Stimulated activated CD4-positive, alpha-beta T cell treated with anti-CD3 and anti-CD28 coated beads, Interleukin-4, amount 100 ng/mL, for 24 hours (primary cell): ENCODE data around the gene PABPC3.

ENCODE experiments used
- DNase-seq: peaks from one replicate; pipeline ENCODE4 v3.0.0-alpha.2; 2020

Gene PABPC3

GRCh38 chr13:25095851-25096453 is at the start of gene PABPC3:
PABPC3 (plus strand) TSS chr13:25096136; CDS start chr13:25096199, 63 bp downstream.
- no peak for DNase-seq

GRCh38 chr13:25046274-25046984 is 49.5 kb upstream of the PABPC3 start:
- DNase-seq = no peak

- DNase-seq = no peak
These were observed 48.9 kb upstream of the PABPC3 start for GRCh38 chr13:25046985-25047511.

- no peak for DNase-seq
These were observed 44.9 kb upstream of the PABPC3 start for GRCh38 chr13:25051065-25051464.

- DNase-seq = no peak
These were observed 36.8 kb upstream of the PABPC3 start for GRCh38 chr13:25059166-25059565.

- DNase-seq = no peak
These were observed 36.0 kb upstream of the PABPC3 start for GRCh38 chr13:25059958-25060357.

- no peak for DNase-seq
These were observed 33.5 kb upstream of the PABPC3 start for GRCh38 chr13:25062479-25062878.

GRCh38 chr13:25064396-25064795 is 31.5 kb upstream of the PABPC3 start:
- no peak for DNase-seq

GRCh38 chr13:25065974-25066770 is 29.8 kb upstream of the PABPC3 start:
- DNase-seq = no peak

GRCh38 chr13:25067064-25067463 is 28.9 kb upstream of the PABPC3 start:
- no peak for DNase-seq

- DNase-seq = no peak
These were observed 27.1 kb upstream of the PABPC3 start for GRCh38 chr13:25068810-25069209.

GRCh38 chr13:25069236-25069635 is 26.7 kb upstream of the PABPC3 start:
- DNase-seq = no peak

- no peak for DNase-seq
These were observed 26.0 kb upstream of the PABPC3 start for GRCh38 chr13:25069911-25070310.

GRCh38 chr13:25080773-25081172 is 15.2 kb upstream of the PABPC3 start:
- DNase-seq = no peak

- no peak for DNase-seq
These were observed 11.8 kb upstream of the PABPC3 start for GRCh38 chr13:25084096-25084495.

- DNase-seq = no peak
These were observed 10.7 kb upstream of the PABPC3 start for GRCh38 chr13:25085125-25085742.

- no peak for DNase-seq
These were observed 7.2 kb upstream of the PABPC3 start for GRCh38 chr13:25088562-25089221.

- no peak for DNase-seq
These were observed 1.5 kb downstream of the PABPC3 start for GRCh38 chr13:25097426-25097825.

- no peak for DNase-seq
These were observed 7.8 kb downstream of the PABPC3 start for GRCh38 chr13:25103711-25104110.

- no peak for DNase-seq
These were observed 13.4 kb downstream of the PABPC3 start for GRCh38 chr13:25109341-25109740.

- DNase-seq = no peak
These were observed 15.1 kb downstream of the PABPC3 start for GRCh38 chr13:25110956-25111584.

- DNase-seq = no peak
These were observed 15.6 kb downstream of the PABPC3 start for GRCh38 chr13:25111585-25111956.
